Activated naive CD4-positive, alpha-beta T cell treated with anti-CD3 and anti-CD28 coated beads, Interleukin-2, amount 50 U/mL, for 24 hours (primary cell): ENCODE results near the gene SF3B2.
"Not testable (repeated sequence)": the region's sequence is repeated elsewhere in the genome, so short reads cannot be mapped to it uniquely, and the experiment has no call there.

ENCODE experiments used
- H3K27ac Mint-ChIP-seq: one replicate; pipeline ENCODE4 v1.8.0; 2021; ENCODE audit warnings: mild to moderate bottlenecking, mixed read lengths
- H3K27me3 Mint-ChIP-seq: one replicate; pipeline ENCODE4 v1.8.0; 2021; ENCODE audit warnings: mixed read lengths
- H3K36me3 Mint-ChIP-seq: one replicate; pipeline ENCODE4 v1.8.0; 2021; ENCODE audit warnings: mixed read lengths
- H3K4me1 Mint-ChIP-seq: one replicate; pipeline ENCODE4 v1.8.0; 2021; ENCODE audit warnings: mixed read lengths
- H3K4me3 Mint-ChIP-seq: one replicate; pipeline ENCODE4 v1.8.0; 2021; ENCODE audit warnings: mild to moderate bottlenecking, mixed read lengths
- H3K9me3 Mint-ChIP-seq: one replicate; pipeline ENCODE4 v1.8.0; 2021; ENCODE audit warnings: mixed read lengths

Gene SF3B2

GRCh38 chr11:66100272-66101065 is 48.3 kb downstream of the SF3B2 start:
- peak overlapping the region; percentile 96 for H3K27ac Mint-ChIP-seq
- no peaks in the 10 kb centered on the region for H3K9me3 Mint-ChIP-seq
- H3K36me3 Mint-ChIP-seq: peaks cover 6% of the 10 kb centered on the region
- no peaks in the 10 kb centered on the region for H3K27me3 Mint-ChIP-seq
- H3K4me1 Mint-ChIP-seq: peaks cover 76% of the 10 kb centered on the region
- peak overlapping the region; percentile 84 for H3K4me3 Mint-ChIP-seq

- H3K4me3 Mint-ChIP-seq: peak overlapping the region; percentile 84
- H3K27ac Mint-ChIP-seq: peak overlapping the region; percentile 96
- H3K27me3 Mint-ChIP-seq: no peaks in the 10 kb centered on the region
- no peaks in the 10 kb centered on the region for H3K9me3 Mint-ChIP-seq
- H3K36me3 Mint-ChIP-seq: peaks cover 8% of the 10 kb centered on the region
- peaks cover 80% of the 10 kb centered on the region for H3K4me1 Mint-ChIP-seq
Measured at GRCh38 chr11:66101066-66101464, 48.9 kb downstream of the SF3B2 start.

GRCh38 chr11:66104057-66104638 is 52.0 kb downstream of the SF3B2 start:
- no peaks in the 10 kb centered on the region for H3K9me3 Mint-ChIP-seq
- H3K27me3 Mint-ChIP-seq: no peaks in the 10 kb centered on the region

GRCh38 chr11:66106786-66107599 is 54.8 kb downstream of the SF3B2 start:
- Mint-ChIP-seq H3K9me3 (no peaks in the 10 kb centered on the region), H3K4me3 (peak overlapping the region; percentile 26), H3K27me3 (no peaks in the 10 kb centered on the region), H3K36me3 (peaks cover 5% of the 10 kb centered on the region), H3K27ac (peak overlapping the region; percentile 76), H3K4me1 (peaks cover 85% of the 10 kb centered on the region)

More at GRCh38 chr11:66104057-66104638, 52.0 kb downstream of the SF3B2 start:
- Mint-ChIP-seq H3K27ac (peak overlapping the region; percentile 93), H3K36me3 (peaks cover 8% of the 10 kb centered on the region), H3K4me3 (peak overlapping the region; percentile 58), H3K4me1 (peaks cover 81% of the 10 kb centered on the region)

- peak overlapping the region; percentile 26 for H3K4me3 Mint-ChIP-seq
- no peaks in the 10 kb centered on the region for H3K9me3 Mint-ChIP-seq
- peaks cover 5% of the 10 kb centered on the region for H3K36me3 Mint-ChIP-seq
- H3K4me1 Mint-ChIP-seq: peaks cover 91% of the 10 kb centered on the region
- H3K27ac Mint-ChIP-seq: peak overlapping the region; percentile 76
- no peaks in the 10 kb centered on the region for H3K27me3 Mint-ChIP-seq
Measured at GRCh38 chr11:66107600-66108510, 55.7 kb downstream of the SF3B2 start.

- Mint-ChIP-seq H3K27ac (peak overlapping the region; percentile 88), H3K36me3 (peaks cover 3% of the 10 kb centered on the region), H3K4me1 (peaks cover 93% of the 10 kb centered on the region), H3K4me3 (peak overlapping the region; percentile 3), H3K27me3 (no peaks in the 10 kb centered on the region), H3K9me3 (no peaks in the 10 kb centered on the region)
Measured at GRCh38 chr11:66109294-66109693, 57.1 kb downstream of the SF3B2 start.

- Mint-ChIP-seq H3K27ac (peak overlapping the region; percentile 97), H3K27me3 (no peaks in the 10 kb centered on the region), H3K9me3 (no peaks in the 10 kb centered on the region), H3K4me1 (peaks cover 90% of the 10 kb centered on the region), H3K4me3 (no peak overlapping the region), H3K36me3 (no peaks in the 10 kb centered on the region)
Measured at GRCh38 chr11:66111158-66111557, 59.0 kb downstream of the SF3B2 start.

- Mint-ChIP-seq H3K4me3 (peak overlapping the region; percentile 5), H3K4me1 (peaks cover 94% of the 10 kb centered on the region), H3K27ac (peak overlapping the region; percentile 97), H3K27me3 (no peaks in the 10 kb centered on the region), H3K36me3 (no peaks in the 10 kb centered on the region), H3K9me3 (no peaks in the 10 kb centered on the region)
Measured at GRCh38 chr11:66112041-66112491, 59.9 kb downstream of the SF3B2 start.

- Mint-ChIP-seq H3K36me3 (no peaks in the 10 kb centered on the region), H3K4me3 (peak overlapping the region; percentile 69), H3K27ac (peak overlapping the region; percentile 97), H3K4me1 (peaks cover 94% of the 10 kb centered on the region), H3K9me3 (no peaks in the 10 kb centered on the region), H3K27me3 (no peaks in the 10 kb centered on the region)
Measured at GRCh38 chr11:66112601-66113499, 60.7 kb downstream of the SF3B2 start.

- H3K4me1 Mint-ChIP-seq: peaks cover 94% of the 10 kb centered on the region
- H3K27me3 Mint-ChIP-seq, H3K9me3 Mint-ChIP-seq, H3K36me3 Mint-ChIP-seq: not testable (repeated sequence)
- peak overlapping the region; percentile 88 for H3K27ac Mint-ChIP-seq
- H3K4me3 Mint-ChIP-seq: peak overlapping the region; percentile 84
Measured at GRCh38 chr11:66114957-66115356, 62.8 kb downstream of the SF3B2 start.

GRCh38 chr11:66115638-66116301 is 63.6 kb downstream of the SF3B2 start:
- Mint-ChIP-seq H3K27ac (peak overlapping the region; percentile 88), H3K4me3 (peak overlapping the region; percentile 84), H3K27me3 (no peaks in the 10 kb centered on the region), H3K4me1 (peaks cover 96% of the 10 kb centered on the region), H3K9me3 (no peaks in the 10 kb centered on the region), H3K36me3 (no peaks in the 10 kb centered on the region)

- no peaks in the 10 kb centered on the region for H3K27me3 Mint-ChIP-seq
- peaks cover 96% of the 10 kb centered on the region for H3K4me1 Mint-ChIP-seq
- no peaks in the 10 kb centered on the region for H3K9me3 Mint-ChIP-seq
- peak overlapping the region; percentile 84 for H3K4me3 Mint-ChIP-seq
- peaks cover 2% of the 10 kb centered on the region for H3K36me3 Mint-ChIP-seq
- H3K27ac Mint-ChIP-seq: peak overlapping the region; percentile 88
Measured at GRCh38 chr11:66116576-66117361, 64.6 kb downstream of the SF3B2 start.

GRCh38 chr11:66118847-66119246 is 66.7 kb downstream of the SF3B2 start:
- H3K4me3 Mint-ChIP-seq: peak overlapping the region; percentile 12
- H3K4me1 Mint-ChIP-seq: peaks cover 88% of the 10 kb centered on the region
- peaks cover 4% of the 10 kb centered on the region for H3K36me3 Mint-ChIP-seq
- H3K27me3 Mint-ChIP-seq: no peaks in the 10 kb centered on the region
- no peaks in the 10 kb centered on the region for H3K9me3 Mint-ChIP-seq
- H3K27ac Mint-ChIP-seq: peak overlapping the region; percentile 84
